Central memory CD8-positive, alpha-beta T cell (primary cell): Measurements from ENCODE around the gene CARMIL1.

Experiments used
- ATAC-seq: fragments of 150-1000 bp; cut with Tn5 transposase; replicated peaks from 2 replicates; pipeline ENCODE4 v1.10.0; 2022; ENCODE audit warnings: mild to moderate bottlenecking, moderate FRiP score, moderate number of reproducible peaks; ENCODE audit not compliant: poor library complexity, severe bottlenecking; ENCODE audit errors: extremely low read depth
- DNase-seq, 2 donors: peaks; one replicate each; pipeline ENCODE4 v3.0.0; 2021; ENCODE audit warnings: low spot score in 2 of 2
- H3K27ac Mint-ChIP-seq: one replicate; pipeline ENCODE4 v1.8.0; 2022; ENCODE audit warnings: low read depth, mild to moderate bottlenecking, moderate library complexity, mixed read lengths
- H3K27me3 Mint-ChIP-seq: one replicate; pipeline ENCODE4 v1.8.0; 2022; ENCODE audit warnings: mixed read lengths
- H3K36me3 Mint-ChIP-seq: one replicate; pipeline ENCODE4 v1.8.0; 2022; ENCODE audit warnings: mild to moderate bottlenecking, moderate library complexity, mixed read lengths; ENCODE audit not compliant: insufficient read depth
- H3K4me1 Mint-ChIP-seq: one replicate; pipeline ENCODE4 v1.8.0; 2022; ENCODE audit warnings: mixed read lengths
- H3K4me3 Mint-ChIP-seq: one replicate; pipeline ENCODE4 v1.8.0; 2022; ENCODE audit warnings: mild to moderate bottlenecking, moderate library complexity, mixed read lengths
- H3K9me3 Mint-ChIP-seq: one replicate; pipeline ENCODE4 v1.8.0; 2022; ENCODE audit warnings: mixed read lengths

CARMIL1 gene

GRCh38 chr6:25253351-25253750, 25.8 kb upstream of the CARMIL1 start:
- H3K27ac Mint-ChIP-seq = no peak overlapping the region
- peaks cover 41% of the 10 kb centered on the region for H3K27me3 Mint-ChIP-seq
- no peak for DNase-seq
- ATAC-seq = no peak
- no peaks in the 10 kb centered on the region for H3K9me3 Mint-ChIP-seq
- no peaks in the 10 kb centered on the region for H3K36me3 Mint-ChIP-seq
- H3K4me3 Mint-ChIP-seq = no peak overlapping the region
- H3K4me1 Mint-ChIP-seq = no peaks in the 10 kb centered on the region

GRCh38 chr6:25254671-25255070, 24.5 kb upstream of the CARMIL1 start:
- no peak for ATAC-seq
- DNase-seq = no peak
- Mint-ChIP-seq H3K4me3 (no peak overlapping the region), H3K36me3 (no peaks in the 10 kb centered on the region), H3K27me3 (peaks cover 41% of the 10 kb centered on the region), H3K27ac (no peak overlapping the region), H3K9me3 (no peaks in the 10 kb centered on the region), H3K4me1 (no peaks in the 10 kb centered on the region)

DNA sequence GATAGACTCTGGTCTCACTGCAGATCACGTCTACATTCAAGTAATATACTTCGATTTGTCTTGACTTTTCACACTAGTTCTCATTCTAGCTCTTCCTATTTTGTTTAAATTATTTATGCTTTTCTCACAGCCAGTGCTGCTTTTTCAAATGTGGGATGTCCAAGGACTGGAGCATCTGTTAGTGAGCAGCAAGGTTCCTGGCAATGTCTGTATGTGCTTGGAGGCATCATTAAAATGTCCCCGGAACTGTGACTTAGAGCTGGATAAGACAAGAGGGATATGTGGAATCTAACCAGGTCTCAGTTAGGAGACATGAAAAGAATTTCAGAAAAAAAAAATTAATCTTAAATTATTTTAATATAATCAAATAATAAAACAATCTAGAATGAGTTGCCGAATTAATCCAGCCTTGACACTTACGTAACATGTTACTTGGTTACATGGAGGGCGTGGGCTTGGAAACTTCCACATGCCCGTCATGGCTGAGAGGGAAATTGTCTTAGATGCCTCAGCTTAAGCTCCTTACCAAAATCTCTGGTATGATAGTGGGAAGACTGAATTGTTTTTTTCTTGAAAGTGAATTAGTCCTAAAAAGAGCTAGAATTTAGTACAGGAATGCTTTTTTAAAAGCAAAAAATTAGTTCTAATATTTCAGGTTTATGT, 21.4 kb upstream of the CARMIL1 start:
- H3K27ac Mint-ChIP-seq = no peak overlapping the region
- peaks cover 22% of the 10 kb centered on the region for H3K27me3 Mint-ChIP-seq
- H3K4me1 Mint-ChIP-seq = no peaks in the 10 kb centered on the region
- H3K9me3 Mint-ChIP-seq = no peaks in the 10 kb centered on the region
- DNase-seq (no peak), ATAC-seq (no peak)
- H3K36me3 Mint-ChIP-seq = no peaks in the 10 kb centered on the region
- no peak overlapping the region for H3K4me3 Mint-ChIP-seq

GRCh38 chr6:25259756-25260155, 19.4 kb upstream of the CARMIL1 start:
- no peaks in the 10 kb centered on the region for H3K9me3 Mint-ChIP-seq
- H3K36me3 Mint-ChIP-seq = no peaks in the 10 kb centered on the region
- no peak overlapping the region for H3K27ac Mint-ChIP-seq
- no peak for ATAC-seq
- peaks cover 11% of the 10 kb centered on the region for H3K27me3 Mint-ChIP-seq
- DNase-seq = no peak
- H3K4me3 Mint-ChIP-seq = no peak overlapping the region
- H3K4me1 Mint-ChIP-seq = no peaks in the 10 kb centered on the region

DNA sequence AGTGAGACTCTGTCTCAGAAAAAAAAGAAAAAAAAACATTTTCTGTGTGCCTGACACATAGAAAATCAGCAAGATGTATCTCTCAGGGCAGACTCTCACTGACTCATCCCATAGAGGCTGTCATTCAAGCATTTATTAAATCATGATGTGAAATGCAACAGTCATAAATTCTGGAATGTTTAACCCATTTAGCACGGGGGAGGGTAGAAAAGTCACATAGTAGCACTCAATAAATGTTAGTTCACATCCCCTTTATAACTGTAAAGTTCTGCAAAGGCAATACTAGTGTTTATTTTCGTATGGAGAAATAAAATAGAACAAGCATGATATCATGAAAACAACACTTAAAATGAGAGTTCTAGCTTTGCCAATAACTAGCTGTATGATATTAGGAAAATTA, 15.5 kb upstream of the CARMIL1 start:
- peaks cover 2% of the 10 kb centered on the region for H3K36me3 Mint-ChIP-seq
- H3K4me3 Mint-ChIP-seq = no peak overlapping the region
- ATAC-seq (no peak), DNase-seq (no peak)
- no peaks in the 10 kb centered on the region for H3K9me3 Mint-ChIP-seq
- no peak overlapping the region for H3K27ac Mint-ChIP-seq
- peaks cover 7% of the 10 kb centered on the region for H3K27me3 Mint-ChIP-seq
- H3K4me1 Mint-ChIP-seq = no peaks in the 10 kb centered on the region

- no peak for ATAC-seq
- Mint-ChIP-seq H3K9me3 (no peaks in the 10 kb centered on the region), H3K27me3 (peaks cover 21% of the 10 kb centered on the region), H3K36me3 (peaks cover 2% of the 10 kb centered on the region), H3K27ac (no peak overlapping the region), H3K4me3 (no peak overlapping the region), H3K4me1 (no peaks in the 10 kb centered on the region)
- no peak for DNase-seq
Observed at GRCh38 chr6:25266456-25267100, 12.6 kb upstream of the CARMIL1 start.

DNA sequence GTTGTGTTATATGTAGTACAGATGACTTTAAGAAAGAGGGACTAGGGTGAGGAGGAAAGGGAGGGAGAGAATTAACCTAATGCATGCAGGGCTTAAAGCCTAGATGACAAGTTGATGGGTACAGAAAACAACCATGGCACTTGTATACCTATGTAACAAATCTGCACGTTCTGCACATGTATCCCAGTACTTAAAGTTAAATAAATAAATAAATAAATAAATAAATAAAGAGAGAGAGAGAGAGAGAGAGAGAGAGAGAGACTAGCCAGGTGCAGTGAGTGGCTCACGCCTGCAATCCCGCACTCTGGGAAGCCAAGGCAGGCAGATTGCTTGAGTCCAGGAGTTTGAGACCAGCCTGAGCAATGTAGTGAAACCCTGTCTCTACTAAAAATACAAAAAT, 11.5 kb upstream of the CARMIL1 start:
- no peak for ATAC-seq
- no peak for DNase-seq
- H3K27ac Mint-ChIP-seq = no peak overlapping the region
- no peaks in the 10 kb centered on the region for H3K4me1 Mint-ChIP-seq
- H3K27me3 Mint-ChIP-seq = peaks cover 31% of the 10 kb centered on the region
- peaks cover 2% of the 10 kb centered on the region for H3K36me3 Mint-ChIP-seq
- no peak overlapping the region for H3K4me3 Mint-ChIP-seq
- no peaks in the 10 kb centered on the region for H3K9me3 Mint-ChIP-seq

GRCh38 chr6:25270559-25270958, 8.6 kb upstream of the CARMIL1 start:
- Mint-ChIP-seq H3K27me3 (peaks cover 53% of the 10 kb centered on the region), H3K4me1 (no peaks in the 10 kb centered on the region), H3K36me3 (peaks cover 3% of the 10 kb centered on the region), H3K27ac (no peak overlapping the region), H3K4me3 (no peak overlapping the region), H3K9me3 (no peaks in the 10 kb centered on the region)
- no peak for ATAC-seq
- DNase-seq = no peak

DNA sequence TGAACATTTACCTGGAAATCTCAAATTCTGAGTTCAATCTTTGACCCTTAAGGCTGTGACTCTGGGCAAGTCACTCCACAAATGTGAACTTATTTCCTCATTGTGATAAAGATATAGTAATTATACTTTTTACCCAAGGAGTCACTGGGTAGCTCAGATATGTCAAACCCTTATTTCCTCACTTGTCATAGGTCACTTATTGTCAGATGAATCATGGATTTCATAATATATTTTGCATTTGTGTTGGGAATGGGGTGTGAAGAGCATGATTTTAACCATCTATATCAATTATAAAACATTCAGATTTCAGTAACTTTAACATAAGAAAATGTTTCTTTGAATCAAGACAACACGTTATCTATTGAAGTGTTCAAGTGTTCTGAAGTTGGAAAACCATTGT, 3.7 kb upstream of the CARMIL1 start:
- no peaks in the 10 kb centered on the region for H3K9me3 Mint-ChIP-seq
- H3K27me3 Mint-ChIP-seq = peaks cover 39% of the 10 kb centered on the region
- DNase-seq = no peak
- H3K4me1 Mint-ChIP-seq = peaks cover 15% of the 10 kb centered on the region
- peaks cover 7% of the 10 kb centered on the region for H3K36me3 Mint-ChIP-seq
- ATAC-seq = no peak
- no peak overlapping the region for H3K4me3 Mint-ChIP-seq
- no peak overlapping the region for H3K27ac Mint-ChIP-seq

GRCh38 chr6:25277386-25277785, 1.8 kb upstream of the CARMIL1 start:
- Mint-ChIP-seq H3K4me1 (peaks cover 27% of the 10 kb centered on the region), H3K4me3 (no peak overlapping the region), H3K9me3 (no peaks in the 10 kb centered on the region), H3K27me3 (peaks cover 26% of the 10 kb centered on the region), H3K36me3 (peaks cover 10% of the 10 kb centered on the region), H3K27ac (no peak overlapping the region)
- DNase-seq (no peak), ATAC-seq (no peak)

DNA sequence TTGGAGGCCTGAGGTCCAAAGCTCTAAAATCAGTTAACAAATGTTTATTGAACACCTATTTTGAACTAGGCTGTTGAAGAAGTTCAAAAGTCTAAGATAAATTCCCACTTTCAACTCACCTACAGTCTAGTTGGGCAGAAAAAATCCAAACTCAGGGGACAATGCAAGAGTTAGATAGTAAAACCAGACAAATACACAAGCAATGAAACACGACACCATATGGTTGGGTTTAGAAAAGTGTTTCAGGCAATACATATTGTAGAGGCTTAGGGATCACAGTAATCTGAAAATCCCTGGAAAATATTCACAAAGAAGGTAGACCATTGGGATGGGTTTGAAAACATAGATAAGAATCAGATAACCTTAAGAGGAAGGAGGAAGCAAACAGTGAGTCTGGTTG, 1.3 kb upstream of the CARMIL1 start:
- Mint-ChIP-seq H3K27me3 (peaks cover 21% of the 10 kb centered on the region), H3K4me1 (peaks cover 32% of the 10 kb centered on the region), H3K36me3 (peaks cover 10% of the 10 kb centered on the region), H3K9me3 (no peaks in the 10 kb centered on the region), H3K27ac (no peak overlapping the region), H3K4me3 (peak overlapping the region; percentile 84)
- no peak for DNase-seq
- no peak for ATAC-seq

GRCh38 chr6:25278261-25278913, 787 bp upstream of the CARMIL1 start:
- H3K27me3 Mint-ChIP-seq = peaks cover 16% of the 10 kb centered on the region
- peaks cover 36% of the 10 kb centered on the region for H3K4me1 Mint-ChIP-seq
- ATAC-seq (peak; percentile 15), DNase-seq (no peak)
- H3K9me3 Mint-ChIP-seq = no peaks in the 10 kb centered on the region
- peaks cover 8% of the 10 kb centered on the region for H3K36me3 Mint-ChIP-seq
- H3K27ac Mint-ChIP-seq = peak overlapping the region; percentile 19
- H3K4me3 Mint-ChIP-seq = peak overlapping the region; percentile 84

- Mint-ChIP-seq H3K27ac (no peak overlapping the region), H3K36me3 (peaks cover 8% of the 10 kb centered on the region), H3K9me3 (no peaks in the 10 kb centered on the region), H3K4me1 (peaks cover 36% of the 10 kb centered on the region), H3K27me3 (peaks cover 2% of the 10 kb centered on the region), H3K4me3 (peak overlapping the region; percentile 84)
- no peak for DNase-seq
- peak; percentile 20 for ATAC-seq
Observed at GRCh38 chr6:25279748-25280343, 672 bp downstream of the CARMIL1 start.
